ENCODE data around the gene TFDP1. TPM values are rescaled to one million over a fixed set of nuclear protein-coding genes. Genes with fewer than 3 reads are reported as not detected.

The TFDP1 gene
- total and polyA plus RNA-seq, 8 donors: 27.3 to 207 (median 56.3) TPM

- no peak overlapping the region for H3K27ac ChIP-seq
- 73 to 95% (median 78%) methylated on average over 9 of the region's 9 CpGs for WGBS, 5 donors
- H3K36me3 ChIP-seq: peaks cover 4 to 19% (median 10%) of the 10 kb centered on the region in 4 donors
- intact Hi-C loops (cut with DNase I; ENCODE audit: low total_unique reads): no loop called here
- DNase-seq: no peak
- H3K9me3 ChIP-seq: no peaks in the 10 kb centered on the region
- H3K4me1 ChIP-seq: peaks cover 17 to 22% (median 18%) of the 10 kb centered on the region in 4 donors
- TF ChIP-seq POLR2A (IDR thresholded peaks at IDR 0.05): no peak
- no peak for TF ChIP-seq EP300 (IDR thresholded peaks at IDR 0.05)
- no peak for TF ChIP-seq CTCF (IDR thresholded peaks at IDR 0.05)
- no peak for TF ChIP-seq POLR2AphosphoS5 (IDR thresholded peaks at IDR 0.05)
- H3K27me3 ChIP-seq: no peaks in the 10 kb centered on the region
- H3K4me3 ChIP-seq: no peak overlapping the region
These were observed 60.8 kb downstream of the TFDP1 start for GRCh38 chr13:113645329-113645728.

GRCh38 chr13:113646376-113646775 lies 61.8 kb downstream of the TFDP1 start:
- H3K36me3 ChIP-seq: peaks cover 0 to 12% (median 3%) of the 10 kb centered on the region in 4 donors
- intact Hi-C loops (cut with DNase I; ENCODE audit: low total_unique reads): no loop called here
- no peaks in the 10 kb centered on the region for H3K27me3 ChIP-seq
- H3K4me1 ChIP-seq: peaks cover 17 to 22% (median 18%) of the 10 kb centered on the region in 4 donors
- H3K27ac ChIP-seq: peak overlapping the region in 2 of 5 donors; percentile 74 to 79
- H3K9me3 ChIP-seq: no peaks in the 10 kb centered on the region
- TF ChIP-seq POLR2AphosphoS5 (IDR thresholded peaks at IDR 0.05): no peak
- TF ChIP-seq CTCF (IDR thresholded peaks at IDR 0.05): no peak
- peak in 1 of 2 donors; percentile 22 for DNase-seq
- WGBS, 5 donors: 53 to 81% (median 70%) methylated on average over 11 of the region's 11 CpGs
- no peak overlapping the region for H3K4me3 ChIP-seq

GRCh38 chr13:113646921-113647340 lies 62.4 kb downstream of the TFDP1 start:
- H3K27me3 ChIP-seq: no peaks in the 10 kb centered on the region
- H3K4me3 ChIP-seq: no peak overlapping the region
- H3K9me3 ChIP-seq: no peaks in the 10 kb centered on the region
- peaks cover 17 to 22% (median 18%) of the 10 kb centered on the region in 4 donors for H3K4me1 ChIP-seq
- 61 to 74% (median 67%) methylated on average over 8 to 10 of the region's 10 CpGs for WGBS, 5 donors
- DNase-seq: peak in 1 of 2 donors; percentile 22
- intact Hi-C loops (cut with DNase I; ENCODE audit: low total_unique reads): no loop called here
- peaks cover 0 to 7% (median 0%) of the 10 kb centered on the region in 4 donors for H3K36me3 ChIP-seq
- H3K27ac ChIP-seq: peak overlapping the region; percentile 74 to 82 (median 78)
- TF ChIP-seq POLR2AphosphoS5 (IDR thresholded peaks at IDR 0.05): no peak
- TF ChIP-seq POLR2A (IDR thresholded peaks at IDR 0.05): no peak
- no peak for TF ChIP-seq CTCF (IDR thresholded peaks at IDR 0.05)
- no peak for TF ChIP-seq EP300 (IDR thresholded peaks at IDR 0.05)

- TF ChIP-seq EP300 (IDR thresholded peaks at IDR 0.05) (no peak), POLR2AphosphoS5 (IDR thresholded peaks at IDR 0.05) (peak; percentile 58 to 92 (median 79)), CTCF (IDR thresholded peaks at IDR 0.05) (no peak), POLR2A (IDR thresholded peaks at IDR 0.05) (no peak)
- peak overlapping the region; percentile 75 to 92 (median 79) for H3K27ac ChIP-seq
- peaks cover 17 to 22% (median 18%) of the 10 kb centered on the region in 4 donors for H3K4me1 ChIP-seq
- intact Hi-C loops (cut with DNase I; ENCODE audit: low total_unique reads): no loop called here
- 44 to 48% (median 45%) methylated on average over 41 to 42 of the region's 42 CpGs for WGBS, 5 donors
- H3K36me3 ChIP-seq: peaks cover 0 to 1% (median 0%) of the 10 kb centered on the region in 4 donors
- peak; percentile 94 to 96 for DNase-seq
- H3K9me3 ChIP-seq: no peaks in the 10 kb centered on the region
- H3K4me3 ChIP-seq: no peak overlapping the region
- H3K27me3 ChIP-seq: no peaks in the 10 kb centered on the region
These were observed 63.0 kb downstream of the TFDP1 start for GRCh38 chr13:113647351-113648215.
